ENCODE data around the gene C2CD2. TPM values are rescaled to one million over a fixed set of nuclear protein-coding genes. Genes with fewer than 3 reads are reported as not detected.

C2CD2 gene
- total and polyA plus RNA-seq, 10 of the 15 experiments (the other 5 are each of a cell fraction or from before 2014, with no cell fraction given), result 2.2 to 30.9 (median 9.9) TPM

DNA sequence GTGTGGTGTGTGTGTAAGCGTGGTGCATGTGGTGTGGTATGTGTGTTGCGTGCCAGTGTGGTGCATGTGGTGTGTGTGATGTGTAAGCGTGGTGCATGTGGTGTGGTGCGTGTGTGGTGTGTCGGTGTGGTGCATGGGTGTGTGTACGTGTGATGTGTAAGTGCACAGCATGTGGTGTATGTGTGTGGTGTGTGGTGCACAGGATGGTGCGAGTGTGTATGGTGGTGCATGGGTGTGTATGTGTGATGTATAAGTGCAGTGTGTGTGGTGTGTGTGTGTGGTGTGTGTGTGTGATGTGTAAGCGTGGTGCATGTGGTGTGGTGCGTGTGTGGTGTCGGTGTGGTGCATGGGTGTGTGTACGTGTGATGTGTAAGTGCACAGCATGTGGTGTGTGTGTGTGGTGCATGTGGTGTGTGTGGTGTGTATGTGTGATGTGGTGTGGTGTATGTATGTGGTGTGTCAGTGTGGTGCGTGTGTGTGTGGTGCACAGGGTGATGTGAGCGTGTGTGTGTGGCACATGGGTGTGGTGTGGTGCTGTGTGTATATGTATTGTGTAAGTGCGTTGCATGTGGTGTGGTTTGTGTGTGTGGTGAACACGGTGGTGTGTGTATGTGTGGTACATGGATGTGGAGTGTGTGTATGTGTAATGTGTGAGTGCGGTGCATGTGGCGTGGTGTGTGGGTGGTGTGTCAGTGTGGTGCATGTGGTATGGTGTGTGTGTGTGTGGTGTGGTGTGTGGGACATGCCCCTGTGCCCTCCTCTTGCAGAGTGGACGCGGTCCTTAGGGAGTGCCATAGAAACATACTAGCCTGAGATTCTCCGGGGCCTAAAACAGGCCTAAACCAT lies 1.1 kb upstream of the C2CD2 start (continued):
- TF ChIP-seq, protein P1, sequence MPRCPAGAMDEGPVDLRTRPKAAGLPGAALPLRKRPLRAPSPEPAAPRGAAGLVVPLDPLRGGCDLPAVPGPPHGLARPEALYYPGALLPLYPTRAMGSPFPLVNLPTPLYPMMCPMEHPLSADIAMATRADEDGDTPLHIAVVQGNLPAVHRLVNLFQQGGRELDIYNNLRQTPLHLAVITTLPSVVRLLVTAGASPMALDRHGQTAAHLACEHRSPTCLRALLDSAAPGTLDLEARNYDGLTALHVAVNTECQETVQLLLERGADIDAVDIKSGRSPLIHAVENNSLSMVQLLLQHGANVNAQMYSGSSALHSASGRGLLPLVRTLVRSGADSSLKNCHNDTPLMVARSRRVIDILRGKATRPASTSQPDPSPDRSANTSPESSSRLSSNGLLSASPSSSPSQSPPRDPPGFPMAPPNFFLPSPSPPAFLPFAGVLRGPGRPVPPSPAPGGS (IDR thresholded peaks at IDR 0.05; ENCODE audit: borderline replicate concordance, insufficient read depth, low read depth, low read length, poor library complexity, severe bottlenecking), result peak; percentile 55
- TF ChIP-seq ZZZ3 (IDR thresholded peaks at IDR 0.05; ENCODE audit: control insufficient read depth, insufficient read length, low read depth) (no peak), RB1 (IDR thresholded peaks at IDR 0.05; ENCODE audit: borderline replicate concordance) (no peak), NFYB (IDR thresholded peaks at IDR 0.05; ENCODE audit: insufficient read depth, low read depth, low read length) (no peak), ZNF274 (IDR thresholded peaks at IDR 0.05; ENCODE audit: insufficient read depth, insufficient read length) (no peak), ETV6 (conservative IDR thresholded peaks at IDR 0.05 in 1 of 2, IDR thresholded peaks at IDR 0.05 in 1 of 2; ENCODE audit: borderline replicate concordance in 1 of 2, low read depth in 1 of 2) (no peak), POLR2AphosphoS2 (IDR thresholded peaks at IDR 0.05; ENCODE audit: low read depth, low read length) (no peak), RUNX3 (IDR thresholded peaks at IDR 0.05; ENCODE audit: low read length) (no peak; the same call in none of the 2 replicates), GABPA (IDR thresholded peaks at IDR 0.05; ENCODE audit: low read depth) (no peak), WRNIP1 (IDR thresholded peaks at IDR 0.05; ENCODE audit: borderline replicate concordance, low read depth, low read length) (no peak), RBBP5 (conservative IDR thresholded peaks at IDR 0.05) (no peak), HDGF (IDR thresholded peaks at IDR 0.05) (peak; percentile 97), MYC (IDR thresholded peaks at IDR 0.05; ENCODE audit: insufficient read depth, insufficient read length, insufficient replicate concordance, low read length, severe bottlenecking) (peak; percentile 47), HCFC1 (IDR thresholded peaks at IDR 0.05; ENCODE audit: low read length) (no peak), STAT3 (IDR thresholded peaks at IDR 0.05; ENCODE audit: low read depth, low read length) (no peak), RCOR1 (conservative IDR thresholded peaks at IDR 0.05; ENCODE audit: low read depth, low read length) (no peak), NFYA (IDR thresholded peaks at IDR 0.05; ENCODE audit: borderline replicate concordance, low read depth, low read length) (no peak), IRF4 (IDR thresholded peaks at IDR 0.05; ENCODE audit: low read depth, low read length) (0 out of 2 replicates have a peak, but pooled peaks have one; percentile 5), SREBF1 (IDR thresholded peaks at IDR 0.05; ENCODE audit: low read length) (no peak)
- TF ChIP-seq, protein P2, sequence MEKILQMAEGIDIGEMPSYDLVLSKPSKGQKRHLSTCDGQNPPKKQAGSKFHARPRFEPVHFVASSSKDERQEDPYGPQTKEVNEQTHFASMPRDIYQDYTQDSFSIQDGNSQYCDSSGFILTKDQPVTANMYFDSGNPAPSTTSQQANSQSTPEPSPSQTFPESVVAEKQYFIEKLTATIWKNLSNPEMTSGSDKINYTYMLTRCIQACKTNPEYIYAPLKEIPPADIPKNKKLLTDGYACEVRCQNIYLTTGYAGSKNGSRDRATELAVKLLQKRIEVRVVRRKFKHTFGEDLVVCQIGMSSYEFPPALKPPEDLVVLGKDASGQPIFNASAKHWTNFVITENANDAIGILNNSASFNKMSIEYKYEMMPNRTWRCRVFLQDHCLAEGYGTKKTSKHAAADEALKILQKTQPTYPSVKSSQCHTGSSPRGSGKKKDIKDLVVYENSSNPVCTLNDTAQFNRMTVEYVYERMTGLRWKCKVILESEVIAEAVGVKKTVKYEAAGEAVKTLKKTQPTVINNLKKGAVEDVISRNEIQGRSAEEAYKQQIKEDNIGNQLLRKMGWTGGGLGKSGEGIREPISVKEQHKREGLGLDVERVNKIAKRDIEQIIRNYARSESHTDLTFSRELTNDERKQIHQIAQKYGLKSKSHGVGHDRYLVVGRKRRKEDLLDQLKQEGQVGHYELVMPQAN (conservative IDR thresholded peaks at IDR 0.05), result no peak
- TF ChIP-seq, protein P3, sequence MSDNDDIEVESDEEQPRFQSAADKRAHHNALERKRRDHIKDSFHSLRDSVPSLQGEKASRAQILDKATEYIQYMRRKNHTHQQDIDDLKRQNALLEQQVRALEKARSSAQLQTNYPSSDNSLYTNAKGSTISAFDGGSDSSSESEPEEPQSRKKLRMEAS (IDR thresholded peaks at IDR 0.05; ENCODE audit: low read depth, low read length), result no peak
- TF ChIP-seq, protein P4, sequence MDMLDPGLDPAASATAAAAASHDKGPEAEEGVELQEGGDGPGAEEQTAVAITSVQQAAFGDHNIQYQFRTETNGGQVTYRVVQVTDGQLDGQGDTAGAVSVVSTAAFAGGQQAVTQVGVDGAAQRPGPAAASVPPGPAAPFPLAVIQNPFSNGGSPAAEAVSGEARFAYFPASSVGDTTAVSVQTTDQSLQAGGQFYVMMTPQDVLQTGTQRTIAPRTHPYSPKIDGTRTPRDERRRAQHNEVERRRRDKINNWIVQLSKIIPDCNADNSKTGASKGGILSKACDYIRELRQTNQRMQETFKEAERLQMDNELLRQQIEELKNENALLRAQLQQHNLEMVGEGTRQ (IDR thresholded peaks at IDR 0.05; ENCODE audit: borderline replicate concordance, low read depth, low read length), result no peak
- TF ChIP-seq, protein P5, sequence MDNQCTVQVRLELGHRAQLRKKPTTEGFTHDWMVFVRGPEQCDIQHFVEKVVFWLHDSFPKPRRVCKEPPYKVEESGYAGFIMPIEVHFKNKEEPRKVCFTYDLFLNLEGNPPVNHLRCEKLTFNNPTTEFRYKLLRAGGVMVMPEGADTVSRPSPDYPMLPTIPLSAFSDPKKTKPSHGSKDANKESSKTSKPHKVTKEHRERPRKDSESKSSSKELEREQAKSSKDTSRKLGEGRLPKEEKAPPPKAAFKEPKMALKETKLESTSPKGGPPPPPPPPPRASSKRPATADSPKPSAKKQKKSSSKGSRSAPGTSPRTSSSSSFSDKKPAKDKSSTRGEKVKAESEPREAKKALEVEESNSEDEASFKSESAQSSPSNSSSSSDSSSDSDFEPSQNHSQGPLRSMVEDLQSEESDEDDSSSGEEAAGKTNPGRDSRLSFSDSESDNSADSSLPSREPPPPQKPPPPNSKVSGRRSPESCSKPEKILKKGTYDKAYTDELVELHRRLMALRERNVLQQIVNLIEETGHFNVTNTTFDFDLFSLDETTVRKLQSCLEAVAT (IDR thresholded peaks at IDR 0.05), result peak; percentile 52; the same call in 1 of the 2 replicates

Measured in GM12878 (cell line).